Measurements from ENCODE around the gene DKK1.

GRCh38 chr10:52334595-52334994 lies 20.5 kb downstream of the DKK1 start:
- TF ChIP-seq CTCF (IDR thresholded peaks at IDR 0.05) (no peak), ZFX (IDR thresholded peaks at IDR 0.05; ENCODE audit: borderline replicate concordance) (no peak)

Measured in 22Rv1 (cell line).